Measurements from ENCODE around the gene NPPA. TPM values are rescaled to one million over a fixed set of nuclear protein-coding genes. Genes with fewer than 3 reads are reported as not detected.

Gene NPPA
- total RNA-seq, 1 donor = not detected

DNA sequence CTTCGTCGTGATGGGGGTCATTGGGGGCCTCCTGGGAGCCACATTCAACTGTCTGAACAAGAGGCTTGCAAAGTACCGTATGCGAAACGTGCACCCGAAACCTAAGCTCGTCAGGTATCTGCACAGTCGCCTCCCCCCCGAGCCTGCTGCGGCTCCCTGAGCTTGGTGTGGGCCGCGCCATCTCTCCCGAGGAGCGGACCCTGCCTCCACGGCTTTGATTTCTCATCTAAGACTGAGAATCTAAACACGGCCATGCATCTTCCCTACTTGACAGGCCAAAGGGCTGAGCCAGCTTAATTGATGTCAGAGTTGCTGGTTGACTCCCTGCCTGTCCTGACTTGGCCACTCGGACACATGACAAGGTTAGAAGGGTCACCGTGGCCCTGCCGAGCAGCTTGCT lies 19.1 kb downstream of the NPPA start:
- no peak overlapping the region for H3K4me3 ChIP-seq (ENCODE audit: low read depth, low read length)
- DNase-seq (ENCODE audit: low read depth) = no peak
- TF ChIP-seq, protein P1, sequence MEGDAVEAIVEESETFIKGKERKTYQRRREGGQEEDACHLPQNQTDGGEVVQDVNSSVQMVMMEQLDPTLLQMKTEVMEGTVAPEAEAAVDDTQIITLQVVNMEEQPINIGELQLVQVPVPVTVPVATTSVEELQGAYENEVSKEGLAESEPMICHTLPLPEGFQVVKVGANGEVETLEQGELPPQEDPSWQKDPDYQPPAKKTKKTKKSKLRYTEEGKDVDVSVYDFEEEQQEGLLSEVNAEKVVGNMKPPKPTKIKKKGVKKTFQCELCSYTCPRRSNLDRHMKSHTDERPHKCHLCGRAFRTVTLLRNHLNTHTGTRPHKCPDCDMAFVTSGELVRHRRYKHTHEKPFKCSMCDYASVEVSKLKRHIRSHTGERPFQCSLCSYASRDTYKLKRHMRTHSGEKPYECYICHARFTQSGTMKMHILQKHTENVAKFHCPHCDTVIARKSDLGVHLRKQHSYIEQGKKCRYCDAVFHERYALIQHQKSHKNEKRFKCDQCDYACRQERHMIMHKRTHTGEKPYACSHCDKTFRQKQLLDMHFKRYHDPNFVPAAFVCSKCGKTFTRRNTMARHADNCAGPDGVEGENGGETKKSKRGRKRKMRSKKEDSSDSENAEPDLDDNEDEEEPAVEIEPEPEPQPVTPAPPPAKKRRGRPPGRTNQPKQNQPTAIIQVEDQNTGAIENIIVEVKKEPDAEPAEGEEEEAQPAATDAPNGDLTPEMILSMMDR (IDR thresholded peaks at IDR 0.05; ENCODE audit: insufficient read depth, low read depth, low read length) = no peak

DNA sequence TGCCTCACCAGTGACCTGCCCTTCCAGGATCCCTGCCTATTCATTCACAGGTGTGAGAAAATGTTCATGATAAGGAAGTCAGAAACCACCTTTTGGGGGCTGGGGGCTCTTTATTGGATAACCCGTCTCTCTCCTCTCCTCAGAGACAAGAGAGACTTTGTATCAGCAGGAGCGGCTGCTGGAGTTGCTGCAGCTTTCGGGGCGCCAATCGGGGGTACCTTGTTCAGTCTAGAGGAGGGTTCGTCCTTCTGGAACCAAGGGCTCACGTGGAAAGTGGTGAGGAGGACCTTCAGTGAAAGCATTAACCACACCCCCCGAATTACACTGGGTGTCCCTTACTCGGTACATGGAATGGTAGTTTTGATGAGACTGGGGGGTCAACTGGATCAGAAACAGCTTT lies 20.6 kb downstream of the NPPA start:
- TF ChIP-seq, protein P1 (IDR thresholded peaks at IDR 0.05; ENCODE audit: insufficient read depth, low read depth, low read length) = no peak
- no peak for DNase-seq (ENCODE audit: low read depth)

DNA sequence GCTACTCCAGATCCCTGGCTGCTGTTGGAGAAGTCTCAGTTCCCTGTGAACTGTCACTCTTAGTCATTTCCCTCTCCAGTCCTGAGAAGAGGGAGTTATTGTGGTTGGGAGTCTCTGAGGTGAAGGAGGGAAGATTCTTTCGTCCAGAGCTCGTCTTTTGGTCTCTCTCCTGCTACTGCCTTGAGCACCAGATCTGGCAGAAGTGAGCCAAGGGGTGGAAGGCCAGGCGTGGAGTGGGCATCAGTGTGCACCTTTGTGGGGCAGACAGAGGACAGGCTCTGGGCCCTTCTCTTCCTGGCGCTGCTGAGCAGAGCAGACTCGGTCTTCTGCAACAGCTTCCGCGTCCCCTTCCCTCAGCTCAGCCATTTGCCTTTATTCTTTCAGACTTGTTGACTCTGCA lies 22.5 kb downstream of the NPPA start:
- TF ChIP-seq, protein P1 (IDR thresholded peaks at IDR 0.05; ENCODE audit: insufficient read depth, low read depth, low read length) = no peak
- no peak overlapping the region for H3K4me3 ChIP-seq (ENCODE audit: low read depth, low read length)
- DNase-seq (ENCODE audit: low read depth) = no peak

More for the DNA sequence above, 20.6 kb downstream of the NPPA start:
- no peak overlapping the region for H3K4me3 ChIP-seq (ENCODE audit: low read depth, low read length)

DNA sequence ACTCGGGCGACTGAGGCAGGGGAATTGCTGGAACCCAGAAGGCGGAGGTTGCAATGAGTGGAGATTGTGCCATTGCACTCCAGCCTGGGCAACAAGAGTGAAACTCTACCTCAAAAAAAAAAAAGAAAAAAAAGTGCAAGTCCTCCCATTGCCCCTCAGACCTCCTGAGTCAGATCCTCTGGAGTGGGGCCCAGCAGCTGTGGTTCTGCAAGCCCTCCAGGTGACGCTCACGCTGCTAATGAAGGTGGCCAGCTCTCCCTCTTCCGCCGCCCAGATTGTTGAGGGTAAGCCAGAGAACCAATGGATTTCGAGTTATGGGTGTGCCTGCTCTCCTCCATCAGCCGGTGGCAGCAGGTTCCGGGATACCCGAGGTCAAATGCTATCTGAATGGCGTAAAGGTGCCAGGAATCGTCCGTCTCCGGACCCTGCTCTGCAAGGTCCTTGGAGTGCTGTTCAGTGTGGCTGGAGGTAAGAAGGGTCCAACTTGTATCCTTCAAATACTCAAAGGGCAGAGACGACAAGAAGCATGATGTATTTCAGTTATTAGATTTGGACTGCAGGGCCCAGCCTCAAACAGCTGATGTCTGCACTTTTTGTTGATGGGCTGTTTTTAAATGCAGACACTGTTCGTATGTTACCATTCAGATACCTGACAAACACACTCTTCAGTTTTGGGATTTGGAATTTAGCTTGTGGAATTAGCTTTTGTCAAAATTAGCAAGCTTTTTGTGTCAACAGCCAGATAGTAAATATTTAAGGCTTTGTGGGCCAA lies 24.0 kb downstream of the NPPA start:
- DNase-seq (ENCODE audit: low read depth) = no peak
- TF ChIP-seq, protein P1 (IDR thresholded peaks at IDR 0.05; ENCODE audit: insufficient read depth, low read depth, low read length) = no peak
- no peak overlapping the region for H3K4me3 ChIP-seq (ENCODE audit: low read depth, low read length)

DNA sequence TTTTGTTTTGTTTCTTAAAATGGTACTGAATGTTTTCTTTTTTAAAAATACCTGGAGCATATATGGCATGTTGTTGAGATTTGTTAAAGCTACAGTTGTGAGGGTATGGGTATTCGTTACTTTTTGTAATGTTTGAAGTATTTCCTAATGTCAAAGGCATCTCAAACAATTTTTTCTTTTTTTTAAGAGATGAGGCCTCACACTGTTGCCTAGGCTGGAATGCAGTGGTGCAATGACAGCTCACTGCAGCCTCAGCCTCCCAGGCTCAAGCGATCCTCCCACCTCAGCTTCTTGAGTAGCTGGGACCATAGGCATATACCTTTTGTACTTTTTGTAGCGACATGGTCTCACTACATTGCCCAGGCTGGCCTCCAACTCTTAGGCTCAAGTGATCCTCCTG lies 25.5 kb downstream of the NPPA start:
- TF ChIP-seq, protein P1 (IDR thresholded peaks at IDR 0.05; ENCODE audit: insufficient read depth, low read depth, low read length) = no peak
- no peak overlapping the region for H3K4me3 ChIP-seq (ENCODE audit: low read depth, low read length)
- DNase-seq (ENCODE audit: low read depth) = peak; percentile 47

DNA sequence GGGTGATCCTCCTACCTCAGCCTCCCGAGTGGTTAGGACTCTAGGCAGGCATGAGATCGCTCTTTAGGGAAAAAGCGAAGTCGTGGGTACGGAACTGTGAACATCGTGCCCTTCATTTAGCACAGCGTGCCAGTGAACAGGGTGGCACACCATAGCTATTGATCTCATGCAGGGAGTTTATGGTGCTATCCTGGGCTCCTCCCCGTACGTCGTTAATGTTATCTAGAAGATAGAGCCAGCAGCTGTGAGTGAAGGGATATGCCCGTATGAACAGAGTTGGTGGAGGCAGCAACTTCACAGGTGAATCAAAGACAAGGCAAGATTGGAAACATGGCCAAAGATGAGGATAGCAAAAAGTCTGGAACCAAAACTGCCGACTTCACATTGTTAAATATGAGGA lies 30.4 kb downstream of the NPPA start:
- TF ChIP-seq, protein P1 (IDR thresholded peaks at IDR 0.05; ENCODE audit: insufficient read depth, low read depth, low read length) = no peak
- no peak for DNase-seq (ENCODE audit: low read depth)
- no peak overlapping the region for H3K4me3 ChIP-seq (ENCODE audit: low read depth, low read length)

DNA sequence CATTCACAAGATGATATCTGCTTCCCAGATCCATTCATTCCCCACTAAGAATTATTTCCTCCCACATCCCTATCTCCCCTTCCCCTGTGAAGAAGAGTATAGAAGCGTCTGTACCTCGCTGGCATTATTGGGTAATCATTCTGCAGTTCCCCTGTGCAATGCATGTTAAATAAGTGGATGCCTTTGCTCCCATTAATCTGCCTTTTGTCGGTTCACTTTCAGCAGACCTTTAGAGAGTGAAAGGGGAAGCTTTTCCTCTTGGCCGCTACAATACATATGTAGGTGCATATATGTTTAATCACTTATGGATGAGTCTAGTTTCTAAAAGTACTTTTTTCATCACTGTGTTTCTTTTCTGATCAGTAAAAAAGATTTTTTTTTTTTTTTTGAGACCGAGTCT lies 34.6 kb downstream of the NPPA start:
- TF ChIP-seq, protein P1 (IDR thresholded peaks at IDR 0.05; ENCODE audit: insufficient read depth, low read depth, low read length) = no peak
- DNase-seq (ENCODE audit: low read depth) = no peak
- no peak overlapping the region for H3K4me3 ChIP-seq (ENCODE audit: low read depth, low read length)

Measured in fibroblast of villous mesenchyme (primary cell).